NCI-H345 treated with DMSO at 0.1 percent for 48 hours (cell line): ENCODE measurements around the gene HEY2.
A peak's percentile ranks its signal among the peaks of the same experiment; 100 is the strongest.

Experiments
- DNase-seq: peaks from one replicate; lab custom pipeline; 2025; ENCODE audit not compliant: unreplicated experiment; lab: John Stamatoyannopoulos, UW

HEY2 gene

DNA sequence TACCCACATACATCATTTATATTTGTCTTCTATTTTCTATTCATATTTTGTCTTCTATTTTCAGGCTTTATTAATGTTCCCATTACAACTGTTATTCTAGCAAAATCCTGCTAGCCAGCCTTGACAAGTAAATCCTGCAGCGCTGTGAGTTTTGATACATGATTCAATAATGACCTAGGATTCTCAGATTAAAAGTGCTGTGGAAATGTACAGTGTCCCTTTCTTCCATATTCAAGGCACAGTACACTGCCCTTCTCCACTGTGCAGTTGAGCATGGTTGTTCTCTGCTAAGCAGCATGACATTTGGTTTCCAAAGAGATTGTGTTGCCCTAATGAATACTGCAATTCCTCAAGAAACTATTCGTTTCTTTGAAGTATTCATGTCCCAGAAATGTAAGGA lies 5.8 kb upstream of the HEY2 start:
- no peak for DNase-seq

DNA sequence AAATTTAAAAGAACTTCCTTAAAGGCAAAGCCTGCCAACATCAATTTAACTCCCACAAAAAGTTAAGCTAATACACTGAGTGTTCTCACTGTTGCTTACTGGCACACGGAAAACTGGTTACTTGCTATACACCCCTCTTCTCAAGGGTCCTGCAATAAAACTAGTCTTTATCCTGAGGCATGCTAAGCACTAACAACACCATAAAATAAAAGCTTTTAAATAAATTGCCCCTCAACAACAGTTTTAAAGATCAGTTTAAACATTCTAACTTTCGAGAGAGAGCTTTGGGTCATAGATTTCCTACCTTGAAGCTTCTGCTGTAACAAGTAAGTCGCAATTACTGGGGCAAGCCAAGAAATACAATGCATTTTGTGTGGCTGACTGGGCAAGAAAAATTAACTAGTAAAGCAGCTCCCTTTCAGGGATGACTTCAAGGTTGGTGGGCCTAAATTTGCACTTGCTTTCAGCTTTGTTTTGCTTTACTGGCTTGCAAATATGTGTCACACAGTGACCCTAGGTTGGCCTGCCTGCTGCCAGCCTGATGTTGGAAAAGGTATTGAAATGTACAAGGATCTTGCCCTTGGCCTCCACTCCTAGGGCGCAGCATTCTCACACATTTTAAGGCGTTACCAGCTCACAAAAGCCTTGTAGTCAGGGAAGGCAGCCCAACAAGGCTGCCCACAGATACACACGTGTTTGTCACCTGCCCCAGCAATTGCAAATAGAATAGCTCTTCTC lies 4.0 kb upstream of the HEY2 start:
- DNase-seq: no peak

DNA sequence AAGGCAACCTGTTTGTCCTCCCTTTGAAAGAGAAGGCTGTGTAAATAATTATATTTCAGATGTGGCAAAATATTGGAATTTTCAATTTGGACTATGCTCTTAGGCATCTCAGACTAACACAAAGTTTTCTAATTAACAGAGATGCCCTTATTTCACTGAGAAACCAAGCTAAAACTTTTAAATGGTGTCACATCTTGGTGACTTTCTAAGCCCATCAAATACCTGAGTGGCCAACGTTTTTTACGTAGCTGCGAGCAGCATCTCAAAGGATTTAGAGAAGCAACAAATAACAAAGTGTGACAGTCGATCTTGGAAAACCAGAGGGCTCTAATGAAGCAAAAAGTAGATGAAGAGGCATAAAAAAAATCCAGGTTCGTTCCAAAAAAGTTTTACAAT lies 3.4 kb upstream of the HEY2 start:
- DNase-seq: no peak

DNA sequence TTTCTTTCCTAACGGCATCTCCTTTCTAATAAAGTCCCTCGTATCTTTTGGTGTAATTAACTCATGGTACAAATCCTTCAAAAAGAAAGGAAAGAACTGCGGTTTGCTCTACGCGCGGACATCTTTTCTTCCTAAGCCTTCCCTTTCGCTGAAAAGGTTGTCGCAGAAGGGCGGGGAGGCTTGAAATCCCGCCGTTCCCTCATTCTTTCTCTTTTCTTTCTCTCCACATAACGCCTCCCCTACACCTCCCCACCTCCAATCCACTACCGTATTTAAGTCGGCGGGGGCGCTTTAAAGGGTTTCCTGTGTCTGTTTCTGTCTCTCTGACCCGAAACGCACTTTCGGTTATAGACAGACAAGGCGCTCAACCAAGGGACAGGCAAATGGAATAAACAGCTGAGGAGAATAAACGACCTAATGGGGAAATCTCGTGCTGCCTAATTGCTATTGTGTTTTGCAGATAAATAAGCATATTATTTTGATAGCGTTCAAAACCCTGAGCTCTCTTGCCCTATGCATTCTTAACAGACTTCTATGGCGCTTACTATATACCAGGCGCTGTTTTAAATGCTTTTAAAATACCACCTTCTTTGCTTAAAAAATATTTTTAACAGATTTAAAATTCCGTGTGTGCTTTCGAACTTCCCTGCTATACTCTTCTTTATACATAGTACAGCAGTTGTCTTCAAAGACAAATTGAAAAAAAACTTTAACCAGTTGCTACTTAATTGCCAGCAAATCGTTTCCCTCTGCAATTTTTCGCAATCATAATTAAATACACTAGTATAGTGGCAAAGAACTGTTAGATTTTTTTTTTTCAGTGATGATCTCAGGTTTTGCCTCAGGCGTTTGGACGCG lies 2.5 kb upstream of the HEY2 start:
- DNase-seq: no peak

DNA sequence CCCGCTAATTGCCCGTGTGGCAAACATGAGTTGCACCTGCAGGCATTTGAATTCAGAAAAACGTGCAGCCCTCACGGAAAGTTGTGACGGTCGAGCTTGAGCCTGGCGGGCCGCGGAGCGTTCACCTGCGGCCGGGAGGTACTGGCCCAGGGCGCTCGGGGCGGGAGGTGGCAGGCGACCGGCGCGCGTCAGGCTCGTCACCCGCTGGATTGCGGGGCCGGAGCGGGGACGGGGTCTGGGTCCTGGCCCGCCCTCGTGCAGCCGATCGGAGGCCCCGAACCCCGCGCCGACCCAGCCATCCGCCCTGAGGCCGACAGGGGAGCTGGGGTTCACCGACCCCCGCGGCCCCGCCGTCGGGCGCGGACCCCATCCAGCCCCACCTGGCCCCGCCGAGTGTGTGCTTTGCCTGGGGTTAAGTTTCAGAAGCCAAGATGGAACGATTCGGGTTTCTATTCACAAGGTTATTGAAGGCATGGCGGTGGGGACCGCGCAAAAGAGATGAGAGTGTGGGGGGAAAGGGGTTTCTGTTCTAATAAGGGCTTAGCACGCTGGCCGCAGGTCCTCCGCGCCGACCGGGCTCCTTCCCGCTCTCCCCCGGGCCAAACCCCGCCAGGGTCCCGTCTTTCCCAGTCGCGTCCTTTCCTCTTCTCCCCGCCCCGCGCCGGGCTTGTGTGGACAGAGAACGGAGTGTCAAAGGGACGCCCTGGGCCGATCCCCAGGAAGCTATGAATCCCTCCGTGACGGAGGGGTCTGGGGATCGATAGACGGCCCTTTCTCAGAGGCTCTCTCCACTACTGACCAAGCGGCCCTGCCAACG lies 1.6 kb upstream of the HEY2 start:
- DNase-seq: peak; percentile 52

DNA sequence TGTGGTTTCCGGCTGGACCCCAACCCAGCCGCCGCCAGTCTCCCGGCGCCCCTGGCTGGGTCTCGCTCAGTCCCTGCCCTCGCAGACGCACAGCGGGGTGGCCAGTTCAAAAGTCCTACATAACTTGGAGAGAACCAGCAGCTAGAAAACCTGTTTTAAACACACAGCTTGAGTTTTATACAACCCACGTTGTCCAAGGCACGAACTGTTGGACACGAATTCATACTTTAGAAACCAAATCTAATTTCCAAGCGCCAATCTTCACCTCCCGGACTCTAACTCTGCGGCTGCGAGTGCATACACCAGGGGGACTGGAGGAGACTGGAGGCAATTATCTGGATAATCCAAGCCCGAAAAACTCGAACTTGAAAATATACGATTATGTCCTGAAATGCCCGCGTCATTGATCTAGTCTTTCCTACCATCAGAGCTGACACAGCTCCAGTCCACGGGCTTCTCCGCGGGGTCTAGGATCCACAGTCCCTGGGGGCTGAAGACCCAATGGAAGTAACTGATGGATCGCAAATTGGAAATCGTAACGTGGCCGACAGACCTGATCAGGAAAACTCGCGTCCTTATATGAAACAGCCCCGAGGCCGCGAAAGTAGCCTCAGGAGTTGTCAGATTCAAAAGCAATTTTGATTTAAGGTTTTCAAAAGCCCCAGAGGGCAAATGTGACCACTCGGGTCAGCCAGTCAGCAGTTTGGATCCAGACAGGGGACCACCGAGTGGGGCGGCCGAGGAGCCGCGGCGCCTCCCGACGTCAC lies 843 bp upstream of the HEY2 start:
- DNase-seq: peak; percentile 48

DNA sequence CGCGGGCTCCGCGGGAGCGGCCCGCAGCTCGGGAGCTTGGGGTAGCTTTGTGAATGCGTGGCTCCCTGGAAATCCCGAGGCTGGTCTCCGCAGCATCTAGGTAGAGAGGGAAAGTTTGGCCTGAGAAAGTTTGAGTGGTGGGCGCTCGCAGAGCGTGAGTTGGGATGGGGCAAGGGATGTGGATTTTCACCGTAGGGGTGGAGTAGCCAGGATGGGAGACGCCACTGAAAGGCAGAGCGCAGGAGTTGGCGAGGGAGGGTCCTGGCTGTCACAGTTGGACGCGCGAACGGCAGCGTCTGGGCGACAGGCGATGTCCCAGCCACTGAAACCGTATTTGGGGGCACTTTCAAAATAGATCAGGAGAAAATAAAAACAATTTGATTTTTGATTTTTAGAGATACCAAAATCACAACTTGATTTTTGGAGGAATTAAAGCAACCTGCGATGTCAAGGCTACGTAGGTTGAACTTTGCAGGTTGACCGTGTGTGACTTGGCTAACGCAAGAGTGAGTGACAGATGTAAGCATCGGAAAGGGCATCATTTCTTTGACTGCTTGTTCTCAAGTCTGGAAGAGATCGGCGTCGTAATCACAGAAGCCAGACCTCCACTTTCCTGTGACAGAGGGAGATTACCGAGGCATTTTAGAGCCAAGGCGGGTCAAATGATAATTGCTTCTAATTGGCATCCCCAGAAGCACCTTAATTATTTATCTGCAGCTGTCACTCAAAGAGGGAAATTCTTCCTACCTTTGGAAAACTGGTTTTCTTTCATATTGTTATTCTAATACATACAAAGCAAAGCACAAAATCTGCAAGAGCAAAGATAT lies 646 bp downstream of the HEY2 start:
- DNase-seq: peak; percentile 45

DNA sequence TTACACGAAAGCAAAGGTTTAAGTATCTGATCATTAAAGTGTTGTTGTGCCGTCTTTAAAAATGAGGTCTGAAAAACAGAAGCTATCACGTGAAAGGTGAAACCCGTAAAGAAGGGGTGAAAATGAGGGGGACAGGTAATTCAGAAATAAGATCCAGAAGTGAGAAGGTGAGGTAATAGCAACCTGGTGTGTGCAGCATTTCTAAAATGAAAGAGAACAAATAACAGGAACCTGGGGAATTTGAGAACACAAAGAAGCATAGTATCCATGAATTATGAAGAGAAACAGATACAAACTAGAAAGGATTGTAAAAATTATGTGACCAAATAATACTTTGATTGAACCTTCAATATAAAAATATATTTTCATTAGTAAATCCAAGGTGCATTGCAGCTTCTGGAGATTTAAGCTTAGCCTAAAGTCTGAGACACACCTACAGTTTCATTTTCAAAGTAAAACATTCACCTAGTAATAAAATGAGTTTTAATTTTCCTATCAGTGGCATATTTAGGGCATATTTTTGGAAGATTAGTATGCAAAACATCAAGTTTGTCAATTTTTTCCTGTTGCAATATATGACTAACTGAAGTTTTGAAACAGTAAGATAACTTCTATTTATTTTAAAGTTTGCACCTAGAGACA lies 1.4 kb downstream of the HEY2 start:
- DNase-seq: no peak

DNA sequence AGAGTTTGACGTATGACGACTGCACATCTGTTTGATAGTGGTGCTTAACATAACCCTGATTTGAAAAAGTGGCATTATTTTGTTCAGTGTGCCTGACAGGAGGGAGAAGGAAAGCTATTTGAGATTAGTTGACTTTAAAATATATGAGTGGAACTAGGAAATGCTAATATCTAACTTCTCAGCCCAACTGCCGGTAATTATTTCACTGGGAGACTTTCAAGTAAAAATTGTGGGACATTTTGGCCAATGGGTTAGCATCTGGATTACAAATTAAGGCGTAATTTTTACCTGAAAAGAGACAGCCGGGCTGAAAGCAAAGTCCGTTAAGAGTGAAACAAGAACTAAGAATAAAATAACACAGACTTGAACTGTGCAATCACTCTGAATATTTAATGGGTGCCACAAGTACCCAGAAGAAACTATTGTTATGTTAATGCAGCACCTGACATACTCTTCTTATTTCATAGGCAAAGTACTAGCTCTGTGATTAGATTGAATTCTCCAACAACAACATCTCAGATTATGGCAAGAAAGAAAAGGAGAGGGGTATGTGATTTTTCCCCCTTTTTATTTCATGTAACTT lies 2.0 kb downstream of the HEY2 start:
- DNase-seq: no peak

DNA sequence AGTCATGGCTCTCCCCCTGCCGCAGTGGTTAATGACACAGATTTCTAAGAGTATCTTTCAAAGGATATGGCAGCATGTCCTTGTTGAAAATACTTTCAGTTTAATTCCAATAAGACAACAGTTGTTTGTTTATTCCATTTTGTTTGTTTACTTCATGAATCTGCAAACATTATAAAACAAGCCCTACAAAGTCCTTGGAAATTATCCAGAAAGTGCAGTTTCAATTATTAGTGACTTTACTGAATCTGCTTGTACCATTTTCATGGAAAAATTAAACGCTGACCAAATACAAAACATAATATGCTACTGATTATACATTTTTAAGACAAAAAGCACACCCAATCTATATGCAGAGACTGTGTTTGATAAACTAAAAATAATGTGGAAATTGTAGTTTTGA lies 3.3 kb downstream of the HEY2 start:
- DNase-seq: no peak

DNA sequence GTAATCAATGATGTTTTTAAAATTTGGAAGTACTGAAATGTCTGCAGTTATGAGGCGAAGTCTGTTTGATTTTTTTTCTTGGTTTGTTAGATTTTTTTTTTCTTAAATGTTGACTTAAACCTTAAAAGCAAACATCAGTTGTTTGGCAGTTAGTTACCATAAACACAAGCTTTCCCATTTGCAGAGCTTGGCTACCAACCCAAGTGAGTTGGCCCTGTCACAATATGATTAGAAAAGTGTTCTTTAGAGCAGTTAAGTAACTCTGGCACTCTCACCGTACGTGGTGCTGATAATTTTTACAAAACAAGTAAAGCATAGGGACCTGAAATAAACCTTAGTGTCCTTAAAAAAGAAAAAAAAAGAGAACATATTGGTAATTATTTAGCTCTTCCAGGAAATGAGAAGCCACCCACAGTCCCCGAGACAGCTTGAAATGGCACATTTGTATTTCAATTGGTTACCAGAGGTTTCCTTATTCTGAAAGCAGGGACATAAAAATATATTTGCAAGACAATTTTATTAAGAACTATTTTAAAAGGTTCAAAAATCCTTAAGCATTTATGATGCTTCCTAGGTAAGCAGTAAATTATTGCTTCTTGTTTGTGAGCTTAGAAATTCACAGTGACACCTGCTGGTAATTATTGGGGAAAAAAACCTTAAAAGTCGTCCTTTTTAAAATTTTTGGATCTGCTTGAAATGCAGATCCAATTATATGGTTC lies 3.9 kb downstream of the HEY2 start:
- no peak for DNase-seq

DNA sequence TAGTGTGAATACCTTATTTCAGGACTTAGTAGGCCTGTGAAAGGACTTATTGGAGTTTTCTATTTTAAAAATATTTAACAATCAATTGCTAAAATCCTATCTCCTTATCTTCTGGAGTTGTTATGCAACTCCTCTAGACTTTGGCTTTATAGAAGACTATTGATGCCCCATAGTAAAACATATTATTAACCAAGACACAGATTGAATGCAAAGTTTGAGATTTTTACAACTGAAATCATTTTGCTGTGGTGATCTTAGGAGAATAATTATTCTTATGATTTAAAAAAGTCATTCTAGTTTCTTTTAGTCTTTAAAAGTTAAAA lies 4.5 kb downstream of the HEY2 start:
- DNase-seq: no peak

DNA sequence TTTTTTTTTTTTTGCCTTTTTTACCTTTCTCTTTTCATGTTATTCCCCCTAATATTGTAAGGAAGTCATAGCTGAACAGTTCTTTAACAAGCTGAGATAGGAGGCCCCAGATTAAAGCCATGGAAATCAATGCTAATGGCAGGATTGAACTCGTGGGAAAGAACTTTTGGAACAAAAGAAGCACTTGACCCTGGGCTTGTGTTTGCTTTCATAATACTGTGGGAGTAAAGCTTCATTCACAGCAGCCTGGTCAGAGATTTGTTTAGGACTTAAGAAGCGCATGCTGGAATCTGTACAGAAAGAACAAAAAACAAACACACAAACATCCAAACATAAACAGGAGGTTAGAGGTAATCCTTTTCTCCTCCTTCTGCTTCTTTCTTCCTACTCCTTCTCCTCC lies 5.1 kb downstream of the HEY2 start:
- DNase-seq: no peak

DNA sequence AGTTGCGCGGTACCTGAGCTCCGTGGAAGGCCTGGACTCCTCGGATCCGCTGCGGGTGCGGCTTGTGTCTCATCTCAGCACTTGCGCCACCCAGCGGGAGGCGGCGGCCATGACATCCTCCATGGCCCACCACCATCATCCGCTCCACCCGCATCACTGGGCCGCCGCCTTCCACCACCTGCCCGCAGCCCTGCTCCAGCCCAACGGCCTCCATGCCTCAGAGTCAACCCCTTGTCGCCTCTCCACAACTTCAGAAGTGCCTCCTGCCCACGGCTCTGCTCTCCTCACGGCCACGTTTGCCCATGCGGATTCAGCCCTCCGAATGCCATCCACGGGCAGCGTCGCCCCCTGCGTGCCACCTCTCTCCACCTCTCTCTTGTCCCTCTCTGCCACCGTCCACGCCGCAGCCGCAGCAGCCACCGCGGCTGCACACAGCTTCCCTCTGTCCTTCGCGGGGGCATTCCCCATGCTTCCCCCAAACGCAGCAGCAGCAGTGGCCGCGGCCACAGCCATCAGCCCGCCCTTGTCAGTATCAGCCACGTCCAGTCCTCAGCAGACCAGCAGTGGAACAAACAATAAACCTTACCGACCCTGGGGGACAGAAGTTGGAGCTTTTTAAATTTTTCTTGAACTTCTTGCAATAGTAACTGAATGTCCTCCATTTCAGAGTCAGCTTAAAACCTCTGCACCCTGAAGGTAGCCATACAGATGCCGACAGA lies 9.9 kb downstream of the HEY2 start:
- no peak for DNase-seq

DNA sequence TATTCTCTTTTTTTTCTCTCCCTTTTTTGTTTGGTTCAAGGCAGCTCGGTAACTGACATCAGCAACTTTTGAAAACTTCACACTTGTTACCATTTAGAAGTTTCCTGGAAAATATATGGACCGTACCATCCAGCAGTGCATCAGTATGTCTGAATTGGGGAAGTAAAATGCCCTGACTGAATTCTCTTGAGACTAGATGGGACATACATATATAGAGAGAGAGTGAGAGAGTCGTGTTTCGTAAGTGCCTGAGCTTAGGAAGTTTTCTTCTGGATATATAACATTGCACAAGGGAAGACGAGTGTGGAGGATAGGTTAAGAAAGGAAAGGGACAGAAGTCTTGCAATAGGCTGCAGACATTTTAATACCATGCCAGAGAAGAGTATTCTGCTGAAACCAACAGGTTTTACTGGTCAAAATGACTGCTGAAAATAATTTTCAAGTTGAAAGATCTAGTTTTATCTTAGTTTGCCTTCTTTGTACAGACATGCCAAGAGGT lies 10.6 kb downstream of the HEY2 start:
- no peak for DNase-seq

DNA sequence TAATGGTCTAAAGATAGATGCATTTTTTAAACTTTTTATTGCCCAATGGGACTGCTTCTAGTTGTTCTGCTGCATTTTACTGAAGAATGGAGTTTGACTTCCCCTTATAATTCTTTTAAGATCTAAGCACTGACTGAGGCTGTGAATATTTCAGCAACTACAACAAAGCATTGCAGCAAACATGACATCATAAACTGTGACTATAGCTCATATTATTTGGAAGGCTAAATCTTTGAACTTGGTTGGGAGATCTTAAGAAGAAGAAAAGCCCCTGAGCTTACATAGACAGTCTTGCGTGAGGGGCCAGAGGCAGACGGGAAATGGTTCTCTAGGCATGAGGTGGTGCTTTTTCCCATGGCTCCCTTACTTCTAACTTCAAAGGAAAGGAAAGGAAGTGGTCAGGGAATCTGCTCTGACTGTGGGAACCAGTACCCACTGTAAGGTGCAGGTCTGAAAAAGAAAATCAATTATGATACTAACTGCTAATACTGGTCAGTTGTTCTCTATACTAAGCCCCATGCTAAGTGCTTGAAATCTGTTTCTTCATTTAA lies 14.8 kb downstream of the HEY2 start:
- DNase-seq: no peak

DNA sequence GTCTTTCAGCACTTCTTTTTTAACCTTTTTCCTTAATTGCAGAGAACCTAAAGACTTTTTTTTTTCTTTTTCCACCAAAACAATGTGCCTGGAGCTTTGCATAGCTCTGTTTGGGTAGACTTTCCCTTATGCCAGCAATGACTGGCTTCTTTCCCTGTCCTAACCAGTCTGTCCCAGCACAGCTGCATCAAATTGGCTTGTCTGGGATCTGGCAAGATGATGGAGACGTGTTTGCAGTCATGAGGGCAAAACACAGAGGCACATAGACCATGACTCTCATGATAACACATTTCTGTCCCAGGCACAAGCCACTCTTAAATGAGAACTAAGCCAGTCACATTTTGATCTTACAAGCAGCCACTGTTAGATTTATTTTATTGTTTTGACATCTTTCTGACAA lies 16.5 kb downstream of the HEY2 start:
- DNase-seq: no peak

DNA sequence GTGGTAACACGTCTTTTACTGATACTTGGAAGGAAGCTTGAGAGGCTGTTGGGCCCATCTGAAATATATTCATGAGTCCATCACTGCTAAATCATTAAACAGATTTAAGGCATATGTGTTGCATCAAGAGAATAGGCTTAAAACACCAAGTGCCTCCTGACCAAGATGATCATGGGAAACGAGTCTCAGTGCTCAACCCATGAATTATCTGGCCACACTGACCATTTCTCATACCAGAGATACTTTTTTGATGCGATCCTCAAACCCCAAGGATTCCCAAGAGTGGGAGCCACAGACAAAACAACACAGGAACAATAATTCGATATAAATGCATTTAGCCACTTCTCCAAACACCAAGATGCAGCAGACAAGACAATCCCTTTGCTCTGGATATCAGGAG lies 17.2 kb downstream of the HEY2 start:
- no peak for DNase-seq
